ENCODE data around the gene GNL2.

GRCh38 chr1:37588939-37589338 lies 6.8 kb downstream of the GNL2 start:
- TF ChIP-seq POLR2A (IDR thresholded peaks at IDR 0.05; ENCODE audit: low read depth, low read length) (no peak), YY1 (IDR thresholded peaks at IDR 0.05; ENCODE audit: low read depth, low read length) (no peak), BACH1 (IDR thresholded peaks at IDR 0.05; ENCODE audit: borderline replicate concordance) (no peak), CREB1 (IDR thresholded peaks at IDR 0.05; ENCODE audit: low read depth) (no peak), EED (IDR thresholded peaks at IDR 0.05; ENCODE audit: low read depth) (no peak)
